Keratinocyte (primary cell): ENCODE data around the gene SERPINH1. TPM values are rescaled to one million over a fixed set of nuclear protein-coding genes. Genes with fewer than 3 reads are reported as not detected.

Experiments used
- DNase-seq: peaks from one replicate; pipeline ENCODE4 v3.0.0-alpha.2; 2011; ENCODE audit warnings: low read depth, missing footprints, low spot score
- FAIRE-seq: peaks from 2 replicates; lab custom pipeline; 2011; peaks lifted over from hg19 to GRCh38; lab: Jason Lieb, UNC
- H2AFZ ChIP-seq: 2 replicates; pipeline ENCODE4 v1.6.0; 2012; ENCODE audit warnings: low read length, control low read depth, inconsistent platforms; ENCODE audit not compliant: control insufficient read depth
- H3K27ac ChIP-seq: 2 replicates; pipeline ENCODE4 v1.5.1; 2011; ENCODE audit warnings: low read length; ENCODE audit not compliant: control insufficient read depth, insufficient read depth
- H3K27me3 ChIP-seq: 3 replicates; pipeline ENCODE4 v1.6.0; 2011; ENCODE audit warnings: low read length; ENCODE audit not compliant: control insufficient read depth, insufficient read depth; ENCODE audit errors: extremely low read depth
- H3K36me3 ChIP-seq, 2 experiments: 2 replicates in 1 of 2; 3 replicates in 1 of 2; pipeline ENCODE4 v1.5.1; 2011; ENCODE audit warnings: low read length in 2 of 2, mild to moderate bottlenecking in 1 of 2; ENCODE audit not compliant: control insufficient read depth in 2 of 2, insufficient read depth in 2 of 2; ENCODE audit errors: extremely low read depth in 1 of 2
- H3K4me1 ChIP-seq: 3 replicates; pipeline ENCODE4 v1.5.1; 2011; ENCODE audit warnings: low read length; ENCODE audit not compliant: control insufficient read depth, insufficient read depth; ENCODE audit errors: extremely low read depth
- H3K4me2 ChIP-seq: 3 replicates; pipeline ENCODE4 v1.6.0; 2011; ENCODE audit warnings: low read depth, low read length; ENCODE audit not compliant: control insufficient read depth, insufficient read depth; ENCODE audit errors: extremely low read depth
- H3K4me3 ChIP-seq, 3 experiments: fragments of 200-600 bp in 1 of 3; sonication (generic) in 1 of 3; 2 replicates in 2 of 3; 3 replicates in 1 of 3; pipeline ENCODE4 v1.5.1; 2011 to 2016; ENCODE audit warnings: low read length in 3 of 3, mild to moderate bottlenecking in 3 of 3, control low read depth in 2 of 3, inconsistent platforms in 1 of 3, low read depth in 1 of 3, mixed read lengths in 1 of 3, mixed run types in 1 of 3, moderate library complexity in 1 of 3; ENCODE audit not compliant: control insufficient read depth in 2 of 3, insufficient read depth in 2 of 3; ENCODE audit errors: extremely low read depth in 1 of 3
- H3K79me2 ChIP-seq: 2 replicates; pipeline ENCODE4 v1.6.0; 2012; ENCODE audit warnings: low read length; ENCODE audit not compliant: control insufficient read depth, insufficient read depth
- H3K9ac ChIP-seq: 3 replicates; pipeline ENCODE4 v1.6.0; 2011; ENCODE audit warnings: low read length; ENCODE audit not compliant: control insufficient read depth, insufficient read depth; ENCODE audit errors: extremely low read depth
- H3K9me1 ChIP-seq: 3 replicates; pipeline ENCODE4 v1.6.0; 2011; ENCODE audit warnings: low read length; ENCODE audit not compliant: control insufficient read depth, insufficient read depth; ENCODE audit errors: extremely low read depth
- H3K9me3 ChIP-seq: 2 replicates; pipeline ENCODE4 v1.5.1; 2012; ENCODE audit warnings: low read depth, low read length; ENCODE audit not compliant: control insufficient read depth
- H4K20me1 ChIP-seq: 3 replicates; pipeline ENCODE4 v1.6.0; 2011; ENCODE audit warnings: low read length; ENCODE audit not compliant: control insufficient read depth, insufficient read depth; ENCODE audit errors: extremely low read depth
- EZH2 ChIP-seq: IDR thresholded peaks from one replicate; pipeline ENCODE4 v1.6.1; 2012; ENCODE audit warnings: inconsistent platforms, mild to moderate bottlenecking, low read length, moderate library complexity
- dilution Hi-C: fragments of 300-500 bp; cut with MboI; formaldehyde crosslinking; loops from one replicate; pipeline ENCODE4 v1.7.0; 2020; ENCODE audit warnings: low sequenced_read_pairs; ENCODE audit not compliant: extremely low pct_ligation_motif_present
- polyA plus RNA-seq, 5 experiments: library from polyadenylated mRNA; depleted of rRNA in 3 of 5; stranded (reverse) in 3 of 5; stranded (forward) in 1 of 5; unstranded in 1 of 5; fragments of >200 nt; gene quantifications; 1 replicate in 1 of 5; 2 replicates in 3 of 5; 3 replicates in 1 of 5; pipeline versions ENCODE4 v1.2.1 to v1.2.3, GENCODE V29; 2011 to 2012; ENCODE audit warnings: missing spikeins in 2 of 5, low read depth in 1 of 5, low replicate concordance in 1 of 5
- TF ChIP-seq, protein P1 (sequence below), 3 experiments: IDR thresholded peaks in 1 of 3; conservative IDR thresholded peaks in 1 of 3; optimal IDR thresholded peaks in 1 of 3; 2 replicates in 2 of 3; 3 replicates in 1 of 3; pipeline versions ENCODE3 to v1.5.1; 2011; ENCODE audit warnings: low read length in 3 of 3, mild to moderate bottlenecking in 3 of 3, moderate library complexity in 2 of 3, control low read depth in 1 of 3, inconsistent platforms in 1 of 3; ENCODE audit not compliant: insufficient read depth in 2 of 3; ENCODE audit errors: extremely low read depth in 1 of 3

Gene SERPINH1
- polyA plus RNA-seq, 1 donor (not counting 4 experiments of a cell fraction or from before 2014, with no cell fraction given): 136 TPM

DNA sequence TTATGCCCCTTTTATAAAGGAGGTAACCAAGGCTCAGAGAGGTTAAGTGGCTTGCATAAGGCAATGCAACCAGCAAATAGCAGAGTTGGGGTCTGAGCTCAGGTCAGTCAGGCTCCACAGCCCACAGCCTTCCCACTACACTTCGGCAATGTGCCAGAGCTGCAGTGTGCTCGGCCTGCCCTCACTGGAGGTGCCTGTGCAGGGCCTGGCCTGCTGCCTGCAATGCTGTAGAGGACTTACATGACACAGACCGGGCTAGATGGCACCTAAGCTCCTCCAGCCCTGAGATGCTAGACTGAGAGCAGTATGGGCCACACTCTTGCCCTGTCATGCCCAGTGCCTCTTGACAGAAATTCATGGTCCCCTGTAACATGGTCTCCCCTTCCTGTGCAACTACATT lies 49.8 kb downstream of the SERPINH1 start:
- no peak overlapping the region for H2AFZ ChIP-seq
- no peaks in the 10 kb centered on the region for H3K79me2 ChIP-seq
- DNase-seq (no peak), FAIRE-seq (no peak)
- no peaks in the 10 kb centered on the region for H3K36me3 ChIP-seq
- H3K9me1 ChIP-seq: no peaks in the 10 kb centered on the region
- no peaks in the 10 kb centered on the region for H4K20me1 ChIP-seq
- no peak for TF ChIP-seq EZH2
- TF ChIP-seq, protein P1, sequence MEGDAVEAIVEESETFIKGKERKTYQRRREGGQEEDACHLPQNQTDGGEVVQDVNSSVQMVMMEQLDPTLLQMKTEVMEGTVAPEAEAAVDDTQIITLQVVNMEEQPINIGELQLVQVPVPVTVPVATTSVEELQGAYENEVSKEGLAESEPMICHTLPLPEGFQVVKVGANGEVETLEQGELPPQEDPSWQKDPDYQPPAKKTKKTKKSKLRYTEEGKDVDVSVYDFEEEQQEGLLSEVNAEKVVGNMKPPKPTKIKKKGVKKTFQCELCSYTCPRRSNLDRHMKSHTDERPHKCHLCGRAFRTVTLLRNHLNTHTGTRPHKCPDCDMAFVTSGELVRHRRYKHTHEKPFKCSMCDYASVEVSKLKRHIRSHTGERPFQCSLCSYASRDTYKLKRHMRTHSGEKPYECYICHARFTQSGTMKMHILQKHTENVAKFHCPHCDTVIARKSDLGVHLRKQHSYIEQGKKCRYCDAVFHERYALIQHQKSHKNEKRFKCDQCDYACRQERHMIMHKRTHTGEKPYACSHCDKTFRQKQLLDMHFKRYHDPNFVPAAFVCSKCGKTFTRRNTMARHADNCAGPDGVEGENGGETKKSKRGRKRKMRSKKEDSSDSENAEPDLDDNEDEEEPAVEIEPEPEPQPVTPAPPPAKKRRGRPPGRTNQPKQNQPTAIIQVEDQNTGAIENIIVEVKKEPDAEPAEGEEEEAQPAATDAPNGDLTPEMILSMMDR (optimal IDR thresholded peaks at IDR 0.05 in 1 of 3, IDR thresholded peaks at IDR 0.05 in 1 of 3, conservative IDR thresholded peaks at IDR 0.05 in 1 of 3; ENCODE audit: extremely low read depth in 1 of 3, insufficient read depth in 2 of 3, low read length in 3 of 3): no peak
- no peaks in the 10 kb centered on the region for H3K4me1 ChIP-seq
- H3K9me3 ChIP-seq: no peaks in the 10 kb centered on the region
- H3K4me2 ChIP-seq: no peak overlapping the region
- dilution Hi-C loops: no loop called here
- no peak overlapping the region for H3K27ac ChIP-seq
- no peak overlapping the region for H3K4me3 ChIP-seq
- no peaks in the 10 kb centered on the region for H3K27me3 ChIP-seq
- no peak overlapping the region for H3K9ac ChIP-seq

DNA sequence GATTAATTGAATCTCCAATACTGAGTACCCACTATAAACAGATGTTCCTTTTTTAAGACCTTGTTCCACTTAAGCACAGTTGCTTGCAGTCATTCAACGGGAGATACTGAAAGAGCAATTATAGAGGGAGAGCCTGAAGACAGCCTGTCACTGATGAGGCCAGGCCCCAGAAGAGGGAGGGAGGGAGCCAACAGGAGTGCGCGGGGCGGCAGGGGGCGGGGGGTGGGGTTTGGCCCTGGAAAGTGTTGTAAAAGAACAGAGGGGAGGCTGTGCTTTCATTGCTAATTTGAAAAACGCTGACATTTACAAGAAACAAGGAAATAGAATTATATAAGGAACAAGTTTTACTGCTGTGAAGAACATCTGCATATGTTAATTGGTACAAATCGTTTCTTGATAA lies 53.7 kb downstream of the SERPINH1 start:
- no peak overlapping the region for H3K27ac ChIP-seq
- H3K79me2 ChIP-seq: no peaks in the 10 kb centered on the region
- H3K9ac ChIP-seq: no peak overlapping the region
- H3K27me3 ChIP-seq: no peaks in the 10 kb centered on the region
- H3K9me1 ChIP-seq: no peaks in the 10 kb centered on the region
- dilution Hi-C loops: no loop called here
- FAIRE-seq (no peak), DNase-seq (no peak)
- H3K4me3 ChIP-seq: no peak overlapping the region
- H3K4me1 ChIP-seq: no peaks in the 10 kb centered on the region
- TF ChIP-seq EZH2: no peak
- TF ChIP-seq, protein P1 (optimal IDR thresholded peaks at IDR 0.05 in 1 of 3, IDR thresholded peaks at IDR 0.05 in 1 of 3, conservative IDR thresholded peaks at IDR 0.05 in 1 of 3; ENCODE audit: extremely low read depth in 1 of 3, insufficient read depth in 2 of 3, low read length in 3 of 3): no peak
- no peaks in the 10 kb centered on the region for H4K20me1 ChIP-seq
- no peaks in the 10 kb centered on the region for H3K36me3 ChIP-seq
- H2AFZ ChIP-seq: no peak overlapping the region
- no peak overlapping the region for H3K4me2 ChIP-seq
- H3K9me3 ChIP-seq: no peaks in the 10 kb centered on the region
